ENCODE results near the gene RPEL1.
"Not testable (repeated sequence)": the region's sequence is repeated elsewhere in the genome, so short reads cannot be mapped to it uniquely, and the experiment has no call there.

DNA sequence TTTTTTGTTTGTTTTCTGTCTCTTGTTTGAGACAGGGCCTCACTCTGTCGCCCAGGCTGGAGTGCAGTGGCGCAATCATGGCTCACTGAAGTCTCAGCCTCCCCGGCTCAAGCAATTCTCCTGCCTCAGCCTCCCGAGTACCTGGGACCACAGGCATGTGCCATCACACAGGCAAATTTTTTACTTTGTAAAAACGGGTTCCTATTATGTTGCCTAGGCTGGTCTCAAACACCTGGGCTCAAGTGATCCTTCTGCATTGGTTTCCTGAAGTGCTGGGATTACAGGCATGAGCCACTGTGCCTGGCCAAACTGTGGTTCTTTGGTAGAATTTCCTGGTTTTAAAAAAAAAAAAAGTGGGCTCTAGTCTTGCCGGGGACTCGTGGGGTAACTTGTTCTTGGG, at the start of gene RPEL1:
- TF ChIP-seq, protein P1, sequence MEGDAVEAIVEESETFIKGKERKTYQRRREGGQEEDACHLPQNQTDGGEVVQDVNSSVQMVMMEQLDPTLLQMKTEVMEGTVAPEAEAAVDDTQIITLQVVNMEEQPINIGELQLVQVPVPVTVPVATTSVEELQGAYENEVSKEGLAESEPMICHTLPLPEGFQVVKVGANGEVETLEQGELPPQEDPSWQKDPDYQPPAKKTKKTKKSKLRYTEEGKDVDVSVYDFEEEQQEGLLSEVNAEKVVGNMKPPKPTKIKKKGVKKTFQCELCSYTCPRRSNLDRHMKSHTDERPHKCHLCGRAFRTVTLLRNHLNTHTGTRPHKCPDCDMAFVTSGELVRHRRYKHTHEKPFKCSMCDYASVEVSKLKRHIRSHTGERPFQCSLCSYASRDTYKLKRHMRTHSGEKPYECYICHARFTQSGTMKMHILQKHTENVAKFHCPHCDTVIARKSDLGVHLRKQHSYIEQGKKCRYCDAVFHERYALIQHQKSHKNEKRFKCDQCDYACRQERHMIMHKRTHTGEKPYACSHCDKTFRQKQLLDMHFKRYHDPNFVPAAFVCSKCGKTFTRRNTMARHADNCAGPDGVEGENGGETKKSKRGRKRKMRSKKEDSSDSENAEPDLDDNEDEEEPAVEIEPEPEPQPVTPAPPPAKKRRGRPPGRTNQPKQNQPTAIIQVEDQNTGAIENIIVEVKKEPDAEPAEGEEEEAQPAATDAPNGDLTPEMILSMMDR (IDR thresholded peaks at IDR 0.05): not testable (repeated sequence)
- TF ChIP-seq EP300, POLR2A (IDR thresholded peaks at IDR 0.05): not testable (repeated sequence)
